Subcutaneous adipose tissue (tissue), 4 donors: ENCODE data around the gene PAPPA. TPM values are rescaled to one million over a fixed set of nuclear protein-coding genes. Genes with fewer than 3 reads are reported as not detected.

Experiments
- total RNA-seq, 4 donors: library from RNA; depleted of rRNA; stranded (reverse); fragments of >200 nt; gene quantifications; one replicate each; pipeline ENCODE4 v1.1.0, GENCODE V29; 2016
- TF ChIP-seq, protein P1 (sequence below): fragments of 450-650 bp; IDR thresholded peaks from one replicate; pipeline ENCODE4 v1.5.1; 2016; ENCODE audit warnings: low read depth, mild to moderate bottlenecking, control low read depth, antibody characterized with exemption, moderate library complexity

Gene PAPPA, protein sequence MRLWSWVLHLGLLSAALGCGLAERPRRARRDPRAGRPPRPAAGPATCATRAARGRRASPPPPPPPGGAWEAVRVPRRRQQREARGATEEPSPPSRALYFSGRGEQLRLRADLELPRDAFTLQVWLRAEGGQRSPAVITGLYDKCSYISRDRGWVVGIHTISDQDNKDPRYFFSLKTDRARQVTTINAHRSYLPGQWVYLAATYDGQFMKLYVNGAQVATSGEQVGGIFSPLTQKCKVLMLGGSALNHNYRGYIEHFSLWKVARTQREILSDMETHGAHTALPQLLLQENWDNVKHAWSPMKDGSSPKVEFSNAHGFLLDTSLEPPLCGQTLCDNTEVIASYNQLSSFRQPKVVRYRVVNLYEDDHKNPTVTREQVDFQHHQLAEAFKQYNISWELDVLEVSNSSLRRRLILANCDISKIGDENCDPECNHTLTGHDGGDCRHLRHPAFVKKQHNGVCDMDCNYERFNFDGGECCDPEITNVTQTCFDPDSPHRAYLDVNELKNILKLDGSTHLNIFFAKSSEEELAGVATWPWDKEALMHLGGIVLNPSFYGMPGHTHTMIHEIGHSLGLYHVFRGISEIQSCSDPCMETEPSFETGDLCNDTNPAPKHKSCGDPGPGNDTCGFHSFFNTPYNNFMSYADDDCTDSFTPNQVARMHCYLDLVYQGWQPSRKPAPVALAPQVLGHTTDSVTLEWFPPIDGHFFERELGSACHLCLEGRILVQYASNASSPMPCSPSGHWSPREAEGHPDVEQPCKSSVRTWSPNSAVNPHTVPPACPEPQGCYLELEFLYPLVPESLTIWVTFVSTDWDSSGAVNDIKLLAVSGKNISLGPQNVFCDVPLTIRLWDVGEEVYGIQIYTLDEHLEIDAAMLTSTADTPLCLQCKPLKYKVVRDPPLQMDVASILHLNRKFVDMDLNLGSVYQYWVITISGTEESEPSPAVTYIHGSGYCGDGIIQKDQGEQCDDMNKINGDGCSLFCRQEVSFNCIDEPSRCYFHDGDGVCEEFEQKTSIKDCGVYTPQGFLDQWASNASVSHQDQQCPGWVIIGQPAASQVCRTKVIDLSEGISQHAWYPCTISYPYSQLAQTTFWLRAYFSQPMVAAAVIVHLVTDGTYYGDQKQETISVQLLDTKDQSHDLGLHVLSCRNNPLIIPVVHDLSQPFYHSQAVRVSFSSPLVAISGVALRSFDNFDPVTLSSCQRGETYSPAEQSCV (N-terminal part only)
- total RNA-seq, result 1 to 10 TPM; 1.3 to 3.9 (median 3.1) TPM

GRCh38 chr9:116153765-116154333 is at the start of gene PAPPA:
TSS of gene PAPPA (plus strand) at chr9:116153791. CDS start at chr9:116154173, 382 bp downstream.
- TF ChIP-seq, protein P1, sequence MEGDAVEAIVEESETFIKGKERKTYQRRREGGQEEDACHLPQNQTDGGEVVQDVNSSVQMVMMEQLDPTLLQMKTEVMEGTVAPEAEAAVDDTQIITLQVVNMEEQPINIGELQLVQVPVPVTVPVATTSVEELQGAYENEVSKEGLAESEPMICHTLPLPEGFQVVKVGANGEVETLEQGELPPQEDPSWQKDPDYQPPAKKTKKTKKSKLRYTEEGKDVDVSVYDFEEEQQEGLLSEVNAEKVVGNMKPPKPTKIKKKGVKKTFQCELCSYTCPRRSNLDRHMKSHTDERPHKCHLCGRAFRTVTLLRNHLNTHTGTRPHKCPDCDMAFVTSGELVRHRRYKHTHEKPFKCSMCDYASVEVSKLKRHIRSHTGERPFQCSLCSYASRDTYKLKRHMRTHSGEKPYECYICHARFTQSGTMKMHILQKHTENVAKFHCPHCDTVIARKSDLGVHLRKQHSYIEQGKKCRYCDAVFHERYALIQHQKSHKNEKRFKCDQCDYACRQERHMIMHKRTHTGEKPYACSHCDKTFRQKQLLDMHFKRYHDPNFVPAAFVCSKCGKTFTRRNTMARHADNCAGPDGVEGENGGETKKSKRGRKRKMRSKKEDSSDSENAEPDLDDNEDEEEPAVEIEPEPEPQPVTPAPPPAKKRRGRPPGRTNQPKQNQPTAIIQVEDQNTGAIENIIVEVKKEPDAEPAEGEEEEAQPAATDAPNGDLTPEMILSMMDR, result no peak

GRCh38 chr9:116103976-116104820 is 49.4 kb upstream of the PAPPA start:
- TF ChIP-seq, protein P1, result no peak

DNA sequence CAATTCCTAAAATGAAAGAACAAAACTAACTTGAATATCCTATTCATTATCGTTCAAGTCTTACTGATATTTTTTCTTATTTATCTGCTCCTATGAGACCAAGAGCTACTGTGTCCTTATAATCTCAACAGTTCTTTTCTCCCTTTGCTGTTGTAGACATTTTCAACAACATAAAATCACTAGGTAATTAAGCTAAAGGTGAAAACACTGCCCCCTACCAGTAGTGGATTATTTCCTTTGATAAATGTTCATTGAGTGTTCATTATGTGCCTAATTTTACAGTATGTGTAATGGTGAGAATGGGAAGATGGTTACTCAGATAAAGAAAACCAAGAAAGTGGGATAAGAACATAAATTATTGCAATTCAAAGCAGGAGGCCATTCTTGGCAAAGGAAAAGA is 41.4 kb upstream of the PAPPA start:
- TF ChIP-seq, protein P1, result no peak

DNA sequence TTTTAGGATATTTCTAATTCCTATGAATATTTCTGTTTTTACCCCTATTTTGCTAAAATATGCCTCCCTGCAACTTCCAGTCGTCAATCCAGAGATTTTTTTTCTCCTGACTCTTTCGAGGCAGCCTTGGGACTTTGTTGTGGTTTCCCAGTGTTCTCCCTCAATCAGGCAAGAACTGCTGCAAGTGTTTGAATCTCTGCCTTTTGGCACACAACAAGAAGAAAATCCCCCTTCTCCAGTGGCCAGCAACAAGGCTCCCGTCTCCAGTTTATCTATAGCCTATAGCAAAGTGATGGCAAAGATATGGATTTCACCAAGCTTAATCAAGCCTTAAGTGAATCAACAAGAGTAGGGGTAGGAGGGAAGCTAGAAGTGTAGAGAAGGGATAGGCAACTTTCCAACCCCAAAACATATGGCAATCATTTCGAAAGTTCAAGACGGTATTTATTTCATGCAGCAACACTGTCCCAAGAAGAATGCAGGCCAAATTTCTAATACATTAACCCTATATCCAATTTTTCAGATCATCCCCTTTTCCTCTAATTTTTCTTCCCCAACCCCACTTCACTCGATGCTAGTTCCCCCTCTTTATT is 37.7 kb upstream of the PAPPA start:
- TF ChIP-seq, protein P1, result no peak

- TF ChIP-seq, protein P1, result no peak
These were observed 37.2 kb upstream of the PAPPA start for GRCh38 chr9:116116393-116116792.

GRCh38 chr9:116123171-116123570 is 30.4 kb upstream of the PAPPA start:
- TF ChIP-seq, protein P1, result no peak
